HFFc6 (cell line): ENCODE results near the gene CH25H. TPM values are rescaled to one million over a fixed set of nuclear protein-coding genes. Genes with fewer than 3 reads are reported as not detected.
A peak's percentile ranks its signal among the peaks of the same experiment; 100 is the strongest.
"Not testable (repeated sequence)": the region's sequence is repeated elsewhere in the genome, so short reads cannot be mapped to it uniquely, and the experiment has no call there.

Experiments
- DNase-seq: peaks from one replicate; pipeline ENCODE4 v3.0.0-alpha.2; 2018
- H3K27ac Mint-ChIP-seq: 2 replicates; pipeline ENCODE4 v1.8.0; 2020; ENCODE audit warnings: mild to moderate bottlenecking, mixed read lengths
- H3K27me3 Mint-ChIP-seq: 2 replicates; pipeline ENCODE4 v1.8.0; 2021; ENCODE audit warnings: mild to moderate bottlenecking, moderate library complexity, mixed read lengths; ENCODE audit not compliant: insufficient read depth
- H3K36me3 Mint-ChIP-seq: 2 replicates; pipeline ENCODE4 v1.8.0; 2021; ENCODE audit warnings: low read depth, mixed read lengths
- H3K4me1 Mint-ChIP-seq: 2 replicates; pipeline ENCODE4 v1.8.0; 2020; ENCODE audit warnings: low read depth, mixed read lengths
- H3K4me3 Mint-ChIP-seq: 2 replicates; pipeline ENCODE4 v1.8.0; 2020; ENCODE audit warnings: mild to moderate bottlenecking, moderate library complexity, mixed read lengths
- H3K9me3 Mint-ChIP-seq: 2 replicates; pipeline ENCODE4 v1.8.0; 2020; ENCODE audit warnings: mild to moderate bottlenecking, mixed read lengths
- total RNA-seq, 6 experiments: library from RNA; stranded (reverse); fragmentation: NEBNext Ultra II Directional; extraction: Animal tissue kit (Norgen Biotek cat#: 25700); gene quantifications; 2 replicates in 1 of 6; 3 replicates in 5 of 6; pipeline ENCODE4 v1.2.3, GENCODE V29; 2021
- TF ChIP-seq, protein P1 (sequence below): fragments of 200-600 bp; sonication (generic); IDR thresholded peaks from 2 replicates; pipeline ENCODE4 v1.5.0; 2021; ENCODE audit warnings: antibody characterized with exemption, mild to moderate bottlenecking

Gene CH25H
- total RNA-seq, 6 experiments from 2014 or later, result 0.09 to 0.18 (median 0.12) TPM; not detected in 1

GRCh38 chr10:89251409-89252224, 44.5 kb upstream of the CH25H start, which contains the start of gene LIPA:
TSS of gene LIPA (minus strand) at chr10:89251775. CDS start at chr10:89247648, 4,127 bp downstream.
- H3K27me3 Mint-ChIP-seq, result no peaks in the 10 kb centered on the region; the same call in none of the 2 replicates
- peak; percentile 97 for DNase-seq
- H3K36me3 Mint-ChIP-seq, result peaks cover 13% of the 10 kb centered on the region
- peak within 1 kb of the TSS; percentile 95 for H3K4me3 Mint-ChIP-seq
- H3K4me1 Mint-ChIP-seq, result peaks cover 23% of the 10 kb centered on the region
- H3K9me3 Mint-ChIP-seq, result peaks cover 7% of the 10 kb centered on the region
- TF ChIP-seq, protein P1, sequence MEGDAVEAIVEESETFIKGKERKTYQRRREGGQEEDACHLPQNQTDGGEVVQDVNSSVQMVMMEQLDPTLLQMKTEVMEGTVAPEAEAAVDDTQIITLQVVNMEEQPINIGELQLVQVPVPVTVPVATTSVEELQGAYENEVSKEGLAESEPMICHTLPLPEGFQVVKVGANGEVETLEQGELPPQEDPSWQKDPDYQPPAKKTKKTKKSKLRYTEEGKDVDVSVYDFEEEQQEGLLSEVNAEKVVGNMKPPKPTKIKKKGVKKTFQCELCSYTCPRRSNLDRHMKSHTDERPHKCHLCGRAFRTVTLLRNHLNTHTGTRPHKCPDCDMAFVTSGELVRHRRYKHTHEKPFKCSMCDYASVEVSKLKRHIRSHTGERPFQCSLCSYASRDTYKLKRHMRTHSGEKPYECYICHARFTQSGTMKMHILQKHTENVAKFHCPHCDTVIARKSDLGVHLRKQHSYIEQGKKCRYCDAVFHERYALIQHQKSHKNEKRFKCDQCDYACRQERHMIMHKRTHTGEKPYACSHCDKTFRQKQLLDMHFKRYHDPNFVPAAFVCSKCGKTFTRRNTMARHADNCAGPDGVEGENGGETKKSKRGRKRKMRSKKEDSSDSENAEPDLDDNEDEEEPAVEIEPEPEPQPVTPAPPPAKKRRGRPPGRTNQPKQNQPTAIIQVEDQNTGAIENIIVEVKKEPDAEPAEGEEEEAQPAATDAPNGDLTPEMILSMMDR, result no peak
- peak within 1 kb of the TSS; percentile 67 for H3K27ac Mint-ChIP-seq

DNA sequence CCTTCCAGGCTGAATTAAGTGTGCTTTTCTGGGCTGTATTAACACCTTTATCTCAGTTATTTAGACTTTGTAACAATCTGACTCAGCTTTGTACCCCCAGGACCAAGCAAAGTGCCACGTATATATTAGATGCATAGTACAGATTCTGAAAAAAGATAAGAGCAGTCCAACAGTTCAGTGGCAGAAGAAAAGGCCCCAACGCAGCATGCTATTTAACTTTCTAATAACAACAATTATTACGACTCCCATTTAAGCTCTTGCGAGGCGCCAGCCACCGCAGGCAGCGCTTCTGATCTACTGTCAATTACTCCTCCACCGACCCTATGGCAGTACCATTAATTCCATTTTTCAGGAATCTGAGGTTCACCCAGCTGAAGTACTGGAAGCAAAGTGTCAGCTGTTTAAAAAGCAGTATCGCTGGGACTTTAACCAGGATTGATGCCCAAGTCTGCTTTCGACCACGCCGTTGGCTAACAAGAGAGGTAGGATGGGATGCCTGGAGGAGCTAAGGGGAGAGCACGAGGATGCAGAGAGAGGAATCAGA, 43.8 kb upstream of the CH25H start:
- TF ChIP-seq, protein P1, result no peak
- H3K27ac Mint-ChIP-seq, result peak overlapping the region; percentile 67
- peaks cover 23% of the 10 kb centered on the region for H3K4me1 Mint-ChIP-seq
- DNase-seq, result no peak
- H3K4me3 Mint-ChIP-seq, result peak overlapping the region; percentile 95
- H3K27me3 Mint-ChIP-seq, result no peaks in the 10 kb centered on the region; the same call in none of the 2 replicates
- peaks cover 7% of the 10 kb centered on the region for H3K9me3 Mint-ChIP-seq
- peaks cover 13% of the 10 kb centered on the region for H3K36me3 Mint-ChIP-seq

DNA sequence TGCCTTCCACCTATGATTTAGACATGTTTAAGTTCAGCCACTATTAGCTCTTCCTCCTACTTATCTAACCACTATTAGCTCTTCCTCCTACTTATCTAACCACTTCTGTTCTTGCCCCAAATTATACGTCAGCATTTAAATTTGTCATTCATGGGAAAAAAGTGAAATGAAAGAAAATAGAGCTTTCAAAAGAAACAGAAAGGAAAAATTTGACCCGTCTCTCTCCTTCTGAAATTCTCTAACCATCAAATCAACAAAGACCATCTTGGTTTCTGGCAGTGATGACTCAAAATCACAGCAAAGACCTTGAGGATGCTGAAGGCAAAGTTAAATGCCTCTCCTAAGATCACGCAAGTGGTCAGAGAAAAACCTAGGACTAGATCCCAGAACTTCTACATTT, 41.9 kb upstream of the CH25H start:
- H3K27me3 Mint-ChIP-seq, result no peaks in the 10 kb centered on the region; the same call in 1 of the 2 replicates
- no peaks in the 10 kb centered on the region for H3K9me3 Mint-ChIP-seq
- H3K27ac Mint-ChIP-seq, result no peak overlapping the region
- H3K4me1 Mint-ChIP-seq, result peaks cover 23% of the 10 kb centered on the region
- H3K36me3 Mint-ChIP-seq, result peaks cover 5% of the 10 kb centered on the region; the same call in 1 of the 2 replicates
- no peak for DNase-seq
- H3K4me3 Mint-ChIP-seq, result no peak overlapping the region
- TF ChIP-seq, protein P1, result no peak

GRCh38 chr10:89247623-89248022, 40.5 kb upstream of the CH25H start:
- not testable (repeated sequence) for H3K4me3 Mint-ChIP-seq, H3K9me3 Mint-ChIP-seq, H3K27ac Mint-ChIP-seq, DNase-seq, H3K27me3 Mint-ChIP-seq
- Mint-ChIP-seq H3K4me1 (peaks cover 23% of the 10 kb centered on the region), H3K36me3 (peaks cover 12% of the 10 kb centered on the region; the same call in 1 of the 2 replicates)

DNA sequence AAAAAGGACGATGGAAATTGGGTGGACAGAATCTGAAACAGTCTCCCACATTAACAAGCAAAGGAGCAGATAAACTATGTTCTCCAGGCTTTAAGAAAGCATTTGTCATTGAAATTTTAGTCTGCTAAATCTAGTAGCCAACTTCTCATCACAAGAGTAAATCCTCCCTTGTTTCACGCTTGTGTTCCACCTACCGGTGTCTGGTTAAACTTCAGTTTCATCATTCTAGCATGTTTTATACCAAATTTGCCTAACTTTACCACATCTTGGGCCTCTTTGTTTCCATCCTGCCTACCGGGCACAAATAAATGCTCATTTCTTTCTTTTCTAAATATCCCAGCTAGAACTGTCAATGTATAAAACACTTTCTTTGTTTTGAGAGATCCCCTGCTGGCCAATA, 38.7 kb upstream of the CH25H start:
- Mint-ChIP-seq H3K4me1 (peaks cover 18% of the 10 kb centered on the region), H3K36me3 (peaks cover 15% of the 10 kb centered on the region; the same call in 1 of the 2 replicates), H3K27me3 (no peaks in the 10 kb centered on the region; the same call in 1 of the 2 replicates), H3K27ac (no peak overlapping the region), H3K4me3 (no peak overlapping the region), H3K9me3 (no peaks in the 10 kb centered on the region)
- DNase-seq, result no peak
- TF ChIP-seq, protein P1, result no peak; the same call in 1 of the 2 replicates
